Measurements from ENCODE around the gene TNFRSF1A.
"Not testable (repeated sequence)": the region's sequence is repeated elsewhere in the genome, so short reads cannot be mapped to it uniquely, and the experiment has no call there.

TNFRSF1A gene

DNA sequence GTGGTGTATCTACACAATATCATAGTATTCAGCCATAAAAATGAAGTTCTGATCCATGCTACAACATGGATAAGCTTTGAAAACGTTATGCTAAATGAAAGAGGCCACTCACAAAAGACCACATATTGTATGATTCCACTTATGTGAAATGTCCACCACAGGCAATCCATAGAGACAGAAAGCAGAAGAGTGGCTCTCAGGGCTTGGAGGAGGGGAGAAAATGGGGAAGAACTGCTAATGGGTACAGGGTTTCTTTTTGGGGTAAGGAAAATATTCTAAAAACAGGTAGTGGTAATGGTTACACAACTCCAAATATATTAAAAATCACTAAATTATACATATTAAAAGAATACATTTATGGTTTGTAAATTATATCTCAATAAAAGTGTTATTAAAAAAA is 17.0 kb upstream of the TNFRSF1A start:
- no peak for DNase-seq (ENCODE audit: low read depth in 1 of 2, low spot score in 1 of 2)

DNA sequence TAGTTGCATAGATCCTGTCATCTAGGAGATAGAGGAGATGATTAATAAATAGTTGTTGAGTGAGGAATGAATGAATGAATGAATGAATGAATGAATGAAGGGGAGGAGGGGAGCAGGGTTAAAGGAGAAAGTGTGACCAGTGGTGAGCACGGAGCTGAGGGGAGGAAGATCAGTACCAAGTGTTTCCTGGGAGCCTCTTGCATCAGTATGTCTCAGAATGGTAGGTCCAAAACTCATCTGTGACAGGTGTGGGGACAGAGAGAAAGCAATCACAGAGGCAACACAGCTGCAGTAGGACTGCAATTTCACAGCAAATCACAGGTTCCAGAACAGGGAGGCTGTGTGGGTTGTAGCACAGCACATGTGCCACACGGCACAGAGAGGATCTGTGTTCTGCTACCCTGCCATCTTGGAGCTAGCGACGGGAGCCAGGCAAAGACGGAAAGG is 14.5 kb upstream of the TNFRSF1A start:
- DNase-seq (ENCODE audit: low read depth in 1 of 2, low spot score in 1 of 2): no peak

DNA sequence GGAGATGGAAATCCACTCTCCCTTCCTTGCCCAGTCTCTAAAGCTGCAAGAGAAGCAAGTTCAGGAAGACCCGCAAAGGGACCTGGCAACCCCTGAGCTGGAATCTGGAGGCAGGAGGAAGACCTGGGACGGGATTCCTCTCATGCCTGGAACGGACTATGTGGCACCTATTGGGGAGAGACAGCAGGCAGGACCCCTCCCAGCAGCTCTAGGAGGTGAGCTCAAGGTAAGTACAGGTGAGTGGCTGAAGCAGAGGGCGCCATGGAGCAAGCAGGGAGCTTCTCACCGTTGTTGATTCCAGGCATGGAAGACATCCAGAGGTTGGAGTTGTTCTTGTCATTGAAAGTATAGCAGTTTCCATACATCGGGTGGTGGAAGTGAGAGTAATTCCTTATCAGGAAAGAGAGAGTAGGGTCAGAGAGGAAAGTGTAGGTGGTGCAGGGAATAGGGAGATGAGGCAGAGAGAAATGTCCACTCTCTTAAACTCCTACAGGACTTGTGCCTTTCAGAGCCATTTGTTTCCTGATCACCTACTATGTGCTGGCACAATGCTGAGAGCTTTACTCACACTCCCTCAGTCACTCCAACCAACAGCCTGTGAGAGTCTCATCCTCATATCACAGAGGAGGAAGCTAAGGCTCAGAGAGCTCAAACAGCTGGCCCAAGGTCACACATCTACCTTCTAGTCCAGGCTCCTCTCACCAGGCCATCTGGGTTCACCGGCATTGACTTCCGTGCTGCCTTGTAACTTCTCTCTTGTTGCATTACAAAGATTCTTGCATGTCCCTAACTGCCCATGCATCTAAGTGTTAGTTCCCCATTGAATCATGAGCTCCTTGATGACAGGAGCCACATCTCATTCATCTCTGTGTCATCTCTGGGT is 13.9 kb upstream of the TNFRSF1A start:
- DNase-seq (ENCODE audit: low read depth in 1 of 2, low spot score in 1 of 2): no peak

DNA sequence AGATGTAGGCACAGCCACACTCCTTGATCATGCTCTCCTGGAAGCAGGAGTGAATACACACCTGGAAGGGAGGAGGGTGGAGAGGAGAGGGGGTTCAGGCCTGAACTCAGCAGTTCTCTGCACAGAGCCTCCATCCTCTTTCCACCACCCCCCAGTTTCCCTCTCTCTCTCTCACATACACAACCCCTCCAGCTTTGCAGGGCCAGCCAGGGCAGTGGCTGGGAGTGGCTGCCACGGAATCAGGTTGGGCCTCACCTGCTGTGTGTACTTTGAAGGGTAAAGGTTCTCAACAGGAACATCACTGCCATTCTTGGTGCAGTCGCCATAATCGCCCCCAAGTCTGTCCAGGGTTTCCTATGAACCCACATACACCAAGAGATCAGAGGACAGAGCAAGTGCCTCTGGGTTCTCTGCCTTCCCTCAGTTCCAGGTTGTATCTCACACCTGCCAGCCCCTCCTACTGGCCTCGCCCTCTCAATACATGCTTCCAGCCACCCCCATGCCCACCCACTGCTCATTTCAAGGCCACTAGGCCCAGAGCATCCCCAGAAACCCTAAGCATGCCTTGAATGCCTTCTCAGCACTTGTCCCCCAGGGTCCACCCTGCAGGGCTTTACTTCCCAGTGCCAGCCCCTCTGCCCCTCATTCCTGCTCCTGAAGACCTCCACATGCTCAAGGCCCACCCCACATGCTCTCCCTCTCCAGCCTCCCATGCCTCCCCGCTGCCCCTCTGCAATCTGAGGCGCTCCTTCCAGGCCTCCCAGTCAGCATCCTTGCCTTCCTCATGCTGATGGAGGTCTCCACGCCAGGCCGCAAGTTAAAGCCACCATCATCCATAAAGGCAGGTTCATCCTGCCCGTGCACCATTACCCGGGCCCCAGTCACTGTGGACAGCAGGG is 12.9 kb upstream of the TNFRSF1A start:
- DNase-seq (ENCODE audit: low read depth in 1 of 2, low spot score in 1 of 2): no peak

DNA sequence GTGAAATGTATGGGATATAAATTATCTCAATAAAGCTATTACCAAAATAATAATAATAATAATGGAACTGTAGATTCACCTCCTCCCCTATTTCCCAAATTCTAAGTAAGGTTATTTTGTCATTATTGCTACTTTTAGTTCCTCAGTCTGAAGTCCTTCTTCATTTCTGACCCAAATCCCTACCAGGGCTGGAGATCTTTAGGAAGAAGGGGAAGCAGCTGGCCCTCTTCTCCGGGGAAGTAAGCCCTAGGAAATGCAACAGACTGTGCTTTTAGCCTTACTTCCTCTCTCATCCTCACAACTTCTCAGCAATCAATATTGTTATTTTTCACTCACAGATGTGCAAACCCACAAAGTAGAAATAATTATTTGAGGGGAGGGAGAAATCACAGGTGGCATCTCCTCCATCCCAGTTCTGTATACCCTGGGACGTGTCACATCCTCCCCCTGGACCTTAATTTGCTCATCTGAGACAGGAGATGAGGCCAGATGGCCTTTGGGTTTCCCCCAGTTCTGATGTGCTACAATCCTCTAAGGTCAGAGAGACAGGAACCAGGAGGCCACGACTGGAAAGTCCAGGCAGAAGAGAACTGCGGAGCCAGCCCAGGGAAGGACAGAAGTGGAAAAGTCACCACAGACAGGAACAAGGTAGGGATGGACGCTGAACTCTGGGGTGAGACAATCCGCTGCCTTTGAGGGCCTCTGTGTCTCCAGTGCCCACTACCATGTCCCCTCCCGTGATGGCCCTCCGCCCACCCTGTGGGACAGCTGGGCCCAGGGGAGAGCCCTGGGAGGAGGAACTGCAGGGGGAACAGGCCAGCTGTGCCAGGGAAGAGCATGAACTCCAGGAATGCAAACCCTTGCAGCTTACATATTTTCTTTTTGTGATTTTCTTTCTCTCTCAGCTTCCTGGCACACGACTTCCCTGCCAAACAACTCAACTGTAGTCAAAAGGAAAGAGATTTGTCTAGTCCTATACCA is 10.6 kb upstream of the TNFRSF1A start:
- no peak for DNase-seq (ENCODE audit: low read depth in 1 of 2, low spot score in 1 of 2)

DNA sequence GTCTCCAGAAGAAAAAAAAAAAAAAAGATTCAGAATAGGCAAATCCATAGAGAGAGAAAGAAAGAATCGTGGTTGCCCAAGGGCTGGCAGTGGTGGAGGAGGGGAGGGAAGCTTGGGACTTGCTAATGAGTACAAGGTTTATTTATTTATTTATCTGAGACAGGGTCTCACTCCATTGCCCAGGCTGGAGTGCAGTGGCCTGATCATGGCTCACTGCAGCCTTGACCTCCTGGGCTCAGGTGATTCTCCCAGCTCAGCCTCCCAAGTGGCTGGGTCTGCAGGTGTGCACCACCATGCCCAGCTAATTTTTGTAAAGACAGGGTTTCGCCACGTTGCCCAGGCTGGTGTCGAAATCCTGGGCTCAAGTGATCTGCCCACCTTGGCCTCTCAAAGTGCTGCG is 9.7 kb upstream of the TNFRSF1A start:
- DNase-seq (ENCODE audit: low read depth in 1 of 2, low spot score in 1 of 2): no peak

DNA sequence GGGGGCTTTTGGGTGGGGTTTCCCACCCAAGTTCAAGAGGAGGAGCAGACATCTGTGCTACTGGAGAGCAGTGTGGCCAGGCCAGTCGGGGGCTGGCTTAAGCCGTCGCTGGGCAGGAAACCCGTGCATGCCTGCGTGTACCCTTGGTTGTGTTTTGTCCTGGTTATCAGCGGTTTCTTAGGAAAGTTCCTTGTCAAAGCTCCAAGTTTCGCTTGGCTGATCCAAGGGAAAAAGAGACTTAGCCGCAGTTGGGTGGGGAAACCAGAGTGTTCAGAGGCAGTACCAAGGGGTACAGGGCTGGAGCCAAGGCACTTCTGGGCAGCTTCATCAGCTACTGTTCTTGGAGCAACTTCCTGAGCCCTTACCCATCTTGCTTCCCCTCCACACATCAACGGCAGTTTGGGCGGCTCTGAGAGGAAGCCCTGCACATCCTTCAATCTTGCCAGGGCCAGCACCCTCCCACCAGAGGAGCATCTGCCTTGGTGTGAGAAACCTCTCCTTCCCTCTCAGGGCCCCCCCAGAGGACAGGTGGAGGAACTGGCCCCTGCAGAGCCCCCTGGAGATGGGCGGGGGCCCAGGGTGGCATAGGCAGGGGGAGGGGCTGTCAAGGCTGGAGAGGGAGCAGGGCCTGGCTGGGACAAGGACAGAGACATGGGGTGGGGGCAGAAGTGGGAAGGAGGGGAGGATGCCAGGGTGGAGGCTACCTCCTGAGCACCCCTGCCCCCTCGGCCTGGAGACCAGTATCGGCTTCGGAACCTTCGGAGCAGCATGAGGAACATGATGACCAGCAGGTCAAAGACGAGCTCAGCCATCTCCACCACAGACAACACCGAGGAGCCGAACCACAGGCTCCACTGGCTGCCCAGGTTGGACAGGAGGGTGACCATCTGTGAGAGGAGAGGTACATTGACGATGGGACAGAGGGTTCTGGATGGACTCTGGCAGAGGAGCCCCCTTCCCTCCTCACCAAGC is 5.8 kb upstream of the TNFRSF1A start:
- no peak for DNase-seq (ENCODE audit: low read depth in 1 of 2, low spot score in 1 of 2)

DNA sequence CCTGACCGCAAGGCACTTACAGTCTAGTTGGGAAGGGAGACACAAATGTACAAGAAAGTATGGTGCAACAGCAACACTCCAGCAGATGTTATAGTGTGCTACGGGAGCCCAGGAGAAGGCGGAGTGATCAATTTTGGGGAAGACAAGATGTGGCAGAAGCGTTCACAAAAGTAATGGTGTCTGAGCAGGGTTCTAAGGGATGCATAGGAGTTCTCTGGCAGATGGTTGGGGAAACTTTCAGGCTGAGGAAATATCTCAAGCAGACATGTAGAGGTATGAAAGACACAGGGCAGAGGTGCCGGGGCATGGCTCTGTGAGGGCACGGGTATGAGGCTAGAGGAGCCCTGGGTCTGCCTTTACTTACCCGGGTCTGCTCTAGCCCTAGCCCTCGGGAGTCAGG is 5.1 kb upstream of the TNFRSF1A start:
- DNase-seq (ENCODE audit: low read depth in 1 of 2, low spot score in 1 of 2): no peak

DNA sequence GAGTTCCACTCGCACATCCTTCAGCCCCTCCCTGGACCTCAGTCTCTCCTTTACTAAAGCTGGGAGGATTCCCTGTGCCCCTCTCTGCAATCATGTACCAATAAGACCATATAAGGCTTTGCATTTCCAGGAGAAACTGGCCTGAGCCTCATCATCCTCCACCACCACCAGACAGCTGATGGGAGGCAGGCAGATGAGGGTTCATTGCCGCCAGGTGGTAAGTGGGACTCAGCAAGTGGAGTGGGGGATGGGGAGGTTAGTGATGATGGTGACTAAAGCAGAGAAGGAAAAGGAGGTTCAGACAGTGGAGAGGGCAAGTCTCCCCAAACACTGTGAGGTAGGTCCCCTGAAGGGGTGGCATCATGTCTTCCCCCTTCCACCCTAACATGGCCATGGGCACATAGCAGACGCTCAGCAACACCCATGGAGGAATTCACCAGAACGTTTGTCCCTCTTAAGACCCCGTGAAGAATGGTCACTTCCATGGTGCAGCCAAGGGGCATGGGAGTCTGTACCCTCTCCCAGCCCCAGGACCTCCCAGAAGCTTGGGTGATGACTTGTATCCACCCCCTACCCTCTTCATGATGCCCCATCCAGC is 4.5 kb upstream of the TNFRSF1A start:
- DNase-seq (ENCODE audit: low read depth in 1 of 2, low spot score in 1 of 2): no peak

DNA sequence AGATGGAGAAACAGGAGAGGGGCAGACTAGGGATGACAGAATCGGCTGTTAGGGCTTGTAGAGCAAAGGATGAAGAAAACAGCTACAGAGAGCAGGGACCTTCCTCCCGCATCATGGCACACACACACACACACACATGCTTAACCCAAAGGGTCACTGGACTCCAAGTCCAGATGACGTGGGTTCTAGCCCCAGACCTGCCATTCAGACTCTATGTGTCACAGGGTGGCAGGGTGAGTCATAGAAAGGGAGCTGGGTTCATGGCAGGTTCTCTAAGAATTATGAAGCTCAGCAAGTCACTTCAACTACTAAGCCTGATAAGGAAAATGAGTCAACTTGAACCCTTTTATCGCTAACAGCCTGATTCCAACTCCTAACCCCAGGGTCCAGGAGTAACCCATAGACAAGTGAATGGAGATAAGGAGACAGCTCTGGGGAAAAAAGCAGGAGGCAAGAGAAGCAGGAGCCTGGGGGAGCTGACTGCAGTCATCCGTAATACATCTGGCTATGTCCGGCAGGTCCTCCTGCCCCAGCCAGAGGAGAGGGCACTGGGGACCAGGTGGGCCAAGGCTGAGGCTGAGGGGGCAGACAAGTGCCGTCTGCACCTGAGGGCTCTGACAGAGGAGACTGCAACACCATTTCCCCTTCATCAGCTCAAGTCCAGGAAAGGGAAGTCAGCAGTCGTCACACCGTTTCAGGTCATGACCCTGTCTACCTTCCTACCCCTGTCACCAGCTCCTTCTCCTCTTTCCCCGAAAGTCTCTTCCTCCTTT is 3.6 kb upstream of the TNFRSF1A start:
- no peak for DNase-seq (ENCODE audit: low read depth in 1 of 2, low spot score in 1 of 2)

DNA sequence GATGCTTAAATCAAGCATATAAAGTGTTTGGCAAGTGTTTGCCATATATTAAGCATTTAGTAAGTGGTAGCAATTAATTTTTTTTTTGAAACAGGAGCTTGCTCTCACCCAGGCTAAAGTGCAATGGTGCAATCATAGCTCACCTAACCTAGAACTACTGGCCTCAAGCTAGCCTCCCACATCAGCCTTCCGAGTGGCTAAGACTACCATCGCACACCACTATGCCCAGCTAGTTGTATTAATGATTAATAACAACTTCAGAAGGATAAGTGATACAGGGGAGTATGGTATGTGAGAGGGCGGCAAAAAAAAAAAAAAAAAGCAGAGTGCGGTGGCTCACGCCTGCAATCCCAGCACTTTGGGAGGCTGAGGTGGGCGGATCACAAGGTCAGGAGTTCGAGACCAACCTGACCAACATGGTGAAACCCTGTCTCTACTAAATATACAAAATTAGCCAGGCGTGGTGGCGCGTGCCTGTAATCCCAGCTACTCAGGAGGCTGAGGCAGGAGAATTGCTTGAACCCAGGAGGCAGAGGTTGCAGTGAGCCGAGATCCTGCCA is 2.3 kb upstream of the TNFRSF1A start:
- DNase-seq (ENCODE audit: low read depth in 1 of 2, low spot score in 1 of 2): not testable (repeated sequence)

DNA sequence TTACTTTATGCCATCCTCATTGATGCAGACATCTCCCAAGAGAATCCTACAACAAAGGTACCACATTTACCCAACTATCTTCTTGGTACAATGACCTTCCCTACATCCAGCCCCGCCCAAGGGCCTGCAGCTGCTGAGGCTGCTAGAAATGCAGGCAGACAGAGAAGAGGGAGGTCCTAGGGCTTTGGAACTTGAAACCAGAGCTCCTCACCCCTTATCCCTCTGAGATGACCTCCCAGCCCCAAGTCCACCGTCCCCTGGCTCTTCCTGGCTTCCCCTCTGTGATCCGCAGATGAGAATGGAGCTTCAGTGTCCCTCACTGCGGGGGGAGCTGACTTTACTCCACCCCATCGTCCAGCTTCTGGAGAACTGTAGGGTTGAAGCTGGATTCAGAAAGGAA is 1.6 kb upstream of the TNFRSF1A start:
- DNase-seq (ENCODE audit: low read depth in 1 of 2, low spot score in 1 of 2): no peak

DNA sequence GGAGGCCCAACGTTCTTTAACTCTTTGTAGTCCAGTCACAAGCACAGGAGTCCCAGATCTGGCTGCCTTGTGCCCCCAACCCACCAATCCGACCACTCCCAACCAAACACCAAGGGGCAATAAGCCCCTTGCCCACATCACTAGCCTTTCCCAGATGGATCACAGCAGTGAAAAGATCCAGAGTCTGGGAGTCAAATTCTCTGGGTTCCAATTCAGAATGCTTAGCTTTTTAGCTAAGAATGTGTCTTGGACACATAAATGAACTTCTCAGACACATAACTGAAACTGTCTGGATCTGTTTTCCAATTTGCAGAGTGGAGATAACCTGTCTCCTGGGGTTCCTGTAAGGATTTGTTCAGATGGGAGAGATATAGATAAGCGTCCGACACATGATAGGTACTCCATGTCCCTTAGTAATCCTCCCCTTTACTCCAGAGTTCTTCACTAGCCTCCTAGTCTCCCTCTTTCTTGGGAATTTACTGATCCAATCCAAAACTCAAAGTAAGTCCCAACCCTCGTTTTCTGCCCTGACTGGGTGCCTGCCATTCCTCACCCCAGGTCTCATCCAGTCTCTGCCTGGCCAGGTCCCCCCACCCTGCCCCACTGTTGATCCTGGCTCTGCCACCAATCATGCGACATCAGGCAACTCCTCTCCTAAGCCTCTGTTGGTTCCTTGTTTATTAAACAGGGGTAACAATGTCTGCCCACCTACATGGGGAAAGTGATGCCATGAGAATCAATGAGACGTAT is 439 bp upstream of the TNFRSF1A start:
- DNase-seq (ENCODE audit: low read depth in 1 of 2, low spot score in 1 of 2): no peak

DNA sequence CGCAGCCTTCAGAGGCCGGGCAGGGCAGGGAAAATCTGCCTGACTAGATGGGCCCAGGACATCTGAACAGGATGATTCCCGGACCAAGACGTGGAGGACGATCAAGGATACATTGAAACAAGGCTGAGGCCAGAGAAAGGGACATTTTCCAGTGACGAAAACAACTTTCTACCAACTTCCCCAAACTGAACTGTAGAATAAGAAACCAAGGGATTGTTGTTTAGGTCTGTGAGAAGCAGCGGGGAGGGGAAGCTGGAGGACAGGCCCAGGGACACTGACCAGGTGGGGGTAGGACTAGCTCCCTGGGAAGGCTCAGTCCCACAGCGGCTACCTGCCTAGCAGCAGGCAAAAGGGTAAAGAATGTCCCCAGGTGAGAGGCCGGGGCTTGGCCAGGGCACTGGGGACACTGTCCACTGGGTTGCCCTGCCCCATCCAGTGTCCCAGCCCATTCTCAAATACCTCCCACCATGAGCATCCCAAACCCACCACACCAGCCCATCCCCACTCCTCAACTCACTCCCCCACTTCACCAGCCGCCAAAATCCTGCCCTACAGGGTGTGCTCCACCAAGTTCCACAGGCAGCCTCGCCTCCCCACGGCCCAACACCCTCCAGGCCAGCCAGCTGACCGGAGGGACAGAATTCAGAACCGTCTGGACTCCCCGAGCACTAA is 995 bp downstream of the TNFRSF1A start:
- DNase-seq (ENCODE audit: low read depth in 1 of 2, low spot score in 1 of 2): no peak

DNA sequence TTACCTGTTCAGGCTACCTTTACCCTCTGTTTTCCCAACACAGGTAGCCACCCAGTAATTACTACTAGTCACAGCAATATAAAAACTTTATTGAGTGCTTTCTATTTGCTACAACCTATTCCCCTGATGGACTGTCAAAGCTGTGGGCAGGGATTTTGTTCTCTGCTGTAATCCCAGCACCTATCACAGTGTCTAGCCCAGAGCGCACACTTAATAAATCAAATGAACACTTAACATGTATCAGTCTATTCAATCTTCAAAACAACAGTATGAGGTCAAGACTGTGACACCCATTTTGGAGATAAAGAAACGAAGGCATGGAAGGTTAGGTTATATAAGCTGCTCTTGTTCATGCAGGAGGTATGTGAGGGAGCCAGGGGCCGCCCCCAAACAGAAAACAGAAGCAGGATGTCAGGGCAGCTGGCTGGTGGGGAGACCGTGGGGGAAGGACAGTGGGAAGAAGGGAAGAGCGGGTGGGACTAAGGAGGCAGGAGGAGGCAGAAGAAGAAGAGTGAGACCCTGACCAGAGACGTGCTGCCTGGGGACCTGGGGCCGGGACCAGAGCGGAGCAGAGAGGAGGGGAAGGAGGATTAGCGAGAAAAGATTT is 1.7 kb downstream of the TNFRSF1A start:
- DNase-seq (ENCODE audit: low read depth in 1 of 2, low spot score in 1 of 2): no peak

DNA sequence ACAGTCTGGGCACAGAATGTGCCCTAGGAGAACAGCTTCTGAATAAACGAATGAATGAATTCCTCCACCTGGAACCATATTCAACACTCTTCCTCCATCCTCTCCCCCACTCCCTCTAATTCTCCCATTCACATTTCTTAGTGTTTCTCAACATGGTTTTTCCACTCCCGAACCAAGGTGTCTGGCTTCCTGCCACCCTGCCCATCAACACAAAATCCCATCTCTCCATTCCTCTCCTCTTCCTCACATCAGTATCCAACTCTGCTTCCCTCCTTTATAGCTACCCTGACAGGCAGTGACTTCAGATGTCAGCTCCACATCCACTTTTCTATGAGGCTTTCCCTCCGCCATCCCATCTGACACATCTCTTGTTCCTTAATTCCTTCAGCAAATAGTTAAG is 2.9 kb downstream of the TNFRSF1A start:
- no peak for DNase-seq (ENCODE audit: low read depth in 1 of 2, low spot score in 1 of 2)

DNA sequence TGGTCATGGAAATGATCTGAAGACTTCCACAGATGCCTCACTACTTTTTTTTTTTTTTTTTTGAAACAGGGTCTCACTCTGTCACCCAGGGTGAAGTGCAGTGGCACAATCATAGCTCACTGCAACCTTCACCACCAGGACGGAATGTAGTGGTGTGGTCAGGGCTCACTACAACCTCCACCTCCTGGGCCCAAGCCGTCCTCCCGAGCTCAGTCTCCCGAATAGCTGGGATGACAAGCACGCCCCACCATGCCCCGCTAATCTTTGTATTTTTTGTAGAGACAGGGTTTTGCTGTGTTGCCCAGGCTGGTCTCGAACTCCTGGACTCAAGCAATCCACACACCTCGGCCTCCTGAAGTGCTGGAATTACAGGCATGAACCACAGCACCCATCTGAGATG is 3.3 kb downstream of the TNFRSF1A start:
- DNase-seq (ENCODE audit: low read depth in 1 of 2, low spot score in 1 of 2): not testable (repeated sequence)
